GM12801 (cell line): ENCODE data around the gene CSNK1G2.

Source experiments
- CTCF ChIP-seq: IDR thresholded peaks from one replicate; pipeline ENCODE4 v1.5.1; 2011; ENCODE audit warnings: control low read depth; ENCODE audit not compliant: insufficient read length; ENCODE audit errors: extremely low read depth

CSNK1G2 gene

GRCh38 chr19:2014131-2014571 lies 73.2 kb downstream of the CSNK1G2 start:
- TF ChIP-seq CTCF = no peak

GRCh38 chr19:2014731-2015607 lies 74.0 kb downstream of the CSNK1G2 start:
- no peak for TF ChIP-seq CTCF

GRCh38 chr19:2015608-2015950 lies 74.6 kb downstream of the CSNK1G2 start, which contains the start of gene BTBD2:
Gene BTBD2, minus strand, starts transcription at chr19:2015714. Its CDS starts 11 bp downstream, at chr19:2015703.
- TF ChIP-seq CTCF = no peak

GRCh38 chr19:2016041-2016807 lies 75.3 kb downstream of the CSNK1G2 start:
- no peak for TF ChIP-seq CTCF

- TF ChIP-seq CTCF = no peak
These were observed 77.8 kb downstream of the CSNK1G2 start for GRCh38 chr19:2018752-2019151.

GRCh38 chr19:2021453-2022140 lies 80.6 kb downstream of the CSNK1G2 start:
- no peak for TF ChIP-seq CTCF

GRCh38 chr19:2022289-2022688 lies 81.3 kb downstream of the CSNK1G2 start:
- TF ChIP-seq CTCF = no peak
